ENCODE data around the gene ABCC10. TPM values are rescaled to one million over a fixed set of nuclear protein-coding genes. Genes with fewer than 3 reads are reported as not detected.

Gene ABCC10
- total RNA-seq, 1 donor from 2014 or later = 74.6 TPM

GRCh38 chr6:43491750-43492661 lies 64.7 kb downstream of the ABCC10 start:
- Mint-ChIP-seq H3K27me3 (no peaks in the 10 kb centered on the region), H3K9me3 (no peaks in the 10 kb centered on the region), H3K4me1 (peaks cover 7% of the 10 kb centered on the region), H3K27ac (no peak overlapping the region), H3K4me3 (no peak overlapping the region), H3K36me3 (ENCODE audit: low read depth) (peaks cover 32% of the 10 kb centered on the region)
- ATAC-seq (ENCODE audit: low read depth) (no peak), DNase-seq (no peak)
- POLR2A ChIA-PET = no interaction called here
- CTCF ChIA-PET = interaction anchor here (1.3 kb wide), 1 partner anchor 14 kb away, joined by 4 read pairs; no protein-coding TSS in a partner anchor
- no peak for TF ChIP-seq CTCF (IDR thresholded peaks at IDR 0.05)
- intact Hi-C loops (cut with micrococcal nuclease) = no loop called here

GRCh38 chr6:43492673-43493072 lies 65.3 kb downstream of the ABCC10 start:
- DNase-seq = no peak
- Mint-ChIP-seq H3K27me3 (no peaks in the 10 kb centered on the region), H3K4me3 (no peak overlapping the region), H3K27ac (no peak overlapping the region), H3K36me3 (ENCODE audit: low read depth) (peaks cover 31% of the 10 kb centered on the region), H3K9me3 (no peaks in the 10 kb centered on the region), H3K4me1 (peaks cover 7% of the 10 kb centered on the region)
- ChIA-PET POLR2A (no interaction called here), CTCF (no interaction called here)
- intact Hi-C loops (cut with micrococcal nuclease) = no loop called here
- no peak for ATAC-seq (ENCODE audit: low read depth)
- TF ChIP-seq CTCF (IDR thresholded peaks at IDR 0.05) = no peak

- no peak overlapping the region for H3K27ac Mint-ChIP-seq
- no peak for DNase-seq
- no peak for TF ChIP-seq CTCF (IDR thresholded peaks at IDR 0.05)
- ChIA-PET CTCF (interaction anchor here (1.3 kb wide), 1 partner anchor 13 kb away, joined by 5 read pairs; no protein-coding TSS in a partner anchor), POLR2A (no interaction called here)
- H3K27me3 Mint-ChIP-seq = no peaks in the 10 kb centered on the region
- no peak for ATAC-seq (ENCODE audit: low read depth)
- no peaks in the 10 kb centered on the region for H3K9me3 Mint-ChIP-seq
- intact Hi-C loops (cut with micrococcal nuclease) = no loop called here
- H3K36me3 Mint-ChIP-seq (ENCODE audit: low read depth) = peaks cover 34% of the 10 kb centered on the region
- peaks cover 7% of the 10 kb centered on the region for H3K4me1 Mint-ChIP-seq
- no peak overlapping the region for H3K4me3 Mint-ChIP-seq
Observed at GRCh38 chr6:43493230-43493629, 65.9 kb downstream of the ABCC10 start.

- ATAC-seq (ENCODE audit: low read depth) = no peak
- no peak for TF ChIP-seq CTCF (IDR thresholded peaks at IDR 0.05)
- intact Hi-C loops (cut with micrococcal nuclease) = no loop called here
- Mint-ChIP-seq H3K4me1 (peaks cover 7% of the 10 kb centered on the region), H3K27me3 (no peaks in the 10 kb centered on the region), H3K9me3 (no peaks in the 10 kb centered on the region), H3K36me3 (ENCODE audit: low read depth) (peaks cover 37% of the 10 kb centered on the region), H3K27ac (no peak overlapping the region), H3K4me3 (no peak overlapping the region)
- ChIA-PET CTCF (interaction anchor here (1.0 to 1.3 kb wide), 2 partner anchors 12 to 14 kb away, joined by 3 to 5 read pairs; no protein-coding TSS in a partner anchor), POLR2A (no interaction called here)
- DNase-seq = no peak
Observed at GRCh38 chr6:43493833-43494232, 66.5 kb downstream of the ABCC10 start.

DNA sequence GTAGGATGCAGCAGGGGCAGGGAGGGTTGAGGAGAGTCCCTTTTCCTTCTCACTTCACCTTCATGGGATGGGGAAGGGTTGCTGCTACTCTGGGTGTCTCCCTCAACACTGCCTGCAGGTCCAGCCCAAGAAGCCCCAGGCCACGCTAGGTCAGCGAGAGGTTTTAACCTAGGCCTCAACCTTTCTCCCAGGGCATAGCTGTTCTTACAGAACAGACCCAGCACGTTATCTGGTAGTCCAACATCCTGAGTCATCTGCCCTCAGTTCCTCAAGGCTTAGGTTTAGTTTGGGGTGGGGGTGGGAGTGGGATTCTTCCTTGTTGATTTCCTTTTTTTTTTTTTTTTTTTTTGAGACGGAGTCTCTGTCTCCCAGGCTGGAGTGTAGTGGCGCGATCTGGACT lies 67.0 kb downstream of the ABCC10 start:
- no peaks in the 10 kb centered on the region for H3K9me3 Mint-ChIP-seq
- POLR2A ChIA-PET = interaction anchor here (0.7 kb wide), 1 partner anchor 17 kb away, joined by 3 read pairs; the partner anchor contains the start of gene TJAP1
- ATAC-seq (ENCODE audit: low read depth) = no peak
- DNase-seq = no peak
- no peaks in the 10 kb centered on the region for H3K27me3 Mint-ChIP-seq
- TF ChIP-seq CTCF (IDR thresholded peaks at IDR 0.05) = no peak
- no peak overlapping the region for H3K27ac Mint-ChIP-seq
- H3K4me3 Mint-ChIP-seq = no peak overlapping the region
- H3K36me3 Mint-ChIP-seq (ENCODE audit: low read depth) = peaks cover 37% of the 10 kb centered on the region
- intact Hi-C loops (cut with micrococcal nuclease) = no loop called here
- peaks cover 7% of the 10 kb centered on the region for H3K4me1 Mint-ChIP-seq
- CTCF ChIA-PET = interaction anchor here (1.0 to 1.9 kb wide), 3 partner anchors 12 to 38 kb away, joined by 3 to 5 read pairs (median 4); no protein-coding TSS in a partner anchor
